HG02870 (cell line): ENCODE data around the gene HLA-DRA.
A peak's percentile ranks its signal among the peaks of the same experiment; 100 is the strongest.
"Not testable (repeated sequence)": the region's sequence is repeated elsewhere in the genome, so short reads cannot be mapped to it uniquely, and the experiment has no call there.

ENCODE experiments used
- ATAC-seq: cut with Tn5 transposase; IDR thresholded peaks from one replicate; pipeline ENCODE4 v1.9.1; 2021; ENCODE audit warnings: mild to moderate bottlenecking, moderate library complexity; ENCODE audit not compliant: unreplicated experiment

The HLA-DRA gene

DNA sequence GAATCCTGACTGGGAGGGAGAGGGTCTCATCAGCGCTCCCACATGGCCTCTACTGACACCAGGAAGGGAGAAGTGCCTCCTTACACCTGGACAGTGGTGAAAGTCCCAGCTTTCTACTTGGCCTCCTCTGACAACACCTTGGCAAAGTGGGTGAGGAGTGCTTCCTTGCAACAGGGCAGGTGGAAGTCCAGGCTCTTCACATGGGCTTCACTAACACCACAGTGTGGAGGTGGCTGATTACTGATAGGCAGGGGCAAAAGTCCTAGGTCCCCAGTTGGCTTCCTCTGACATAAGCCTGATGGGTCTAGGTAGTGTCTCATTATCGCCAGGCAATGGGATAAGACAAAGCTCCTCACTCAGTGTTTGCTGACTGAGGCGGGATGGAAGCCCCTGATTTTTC lies 9.5 kb upstream of the HLA-DRA start:
- ATAC-seq = no peak

DNA sequence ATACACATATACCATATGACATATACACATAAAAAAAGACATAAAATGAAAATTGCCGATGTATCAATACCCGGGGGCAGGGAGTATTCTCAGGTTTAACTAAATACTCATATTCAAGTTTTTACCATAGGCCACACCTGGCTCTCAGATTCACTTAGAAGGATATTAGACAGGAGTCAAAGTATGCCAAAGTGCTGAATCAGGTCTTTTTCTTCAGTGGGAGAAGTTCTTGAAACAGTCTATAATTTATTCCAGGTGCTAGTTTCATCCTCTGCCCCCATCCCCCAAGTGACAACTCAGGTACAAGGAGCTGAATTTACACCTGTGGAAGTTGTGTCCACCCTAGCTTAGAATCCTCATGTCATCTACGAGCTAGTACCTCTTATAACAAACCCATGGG lies 8.5 kb upstream of the HLA-DRA start:
- no peak for ATAC-seq

GRCh38 chr6:32432050-32432450 lies 7.6 kb upstream of the HLA-DRA start:
- ATAC-seq = no peak

DNA sequence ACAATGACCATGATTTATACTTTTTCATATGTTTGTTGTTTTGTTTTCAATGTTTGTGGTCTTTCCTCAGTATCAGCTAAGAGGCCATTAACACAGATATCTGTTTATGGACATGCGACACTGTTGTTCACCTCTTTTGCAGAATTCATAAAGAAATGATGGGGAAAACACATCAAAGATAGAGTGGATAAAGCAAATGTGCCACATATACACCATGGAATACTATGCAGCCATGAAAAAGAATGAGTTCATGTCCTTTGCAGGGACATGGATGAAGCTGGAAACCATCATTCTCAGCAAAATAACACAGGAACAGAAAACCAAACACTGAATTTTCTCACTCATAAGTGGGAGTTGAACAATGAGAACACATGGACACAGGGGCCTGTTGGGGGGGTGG lies 5.7 kb upstream of the HLA-DRA start:
- ATAC-seq = not testable (repeated sequence)

- no peak for ATAC-seq
Measured at GRCh38 chr6:32436186-32436585, 3.5 kb upstream of the HLA-DRA start.

DNA sequence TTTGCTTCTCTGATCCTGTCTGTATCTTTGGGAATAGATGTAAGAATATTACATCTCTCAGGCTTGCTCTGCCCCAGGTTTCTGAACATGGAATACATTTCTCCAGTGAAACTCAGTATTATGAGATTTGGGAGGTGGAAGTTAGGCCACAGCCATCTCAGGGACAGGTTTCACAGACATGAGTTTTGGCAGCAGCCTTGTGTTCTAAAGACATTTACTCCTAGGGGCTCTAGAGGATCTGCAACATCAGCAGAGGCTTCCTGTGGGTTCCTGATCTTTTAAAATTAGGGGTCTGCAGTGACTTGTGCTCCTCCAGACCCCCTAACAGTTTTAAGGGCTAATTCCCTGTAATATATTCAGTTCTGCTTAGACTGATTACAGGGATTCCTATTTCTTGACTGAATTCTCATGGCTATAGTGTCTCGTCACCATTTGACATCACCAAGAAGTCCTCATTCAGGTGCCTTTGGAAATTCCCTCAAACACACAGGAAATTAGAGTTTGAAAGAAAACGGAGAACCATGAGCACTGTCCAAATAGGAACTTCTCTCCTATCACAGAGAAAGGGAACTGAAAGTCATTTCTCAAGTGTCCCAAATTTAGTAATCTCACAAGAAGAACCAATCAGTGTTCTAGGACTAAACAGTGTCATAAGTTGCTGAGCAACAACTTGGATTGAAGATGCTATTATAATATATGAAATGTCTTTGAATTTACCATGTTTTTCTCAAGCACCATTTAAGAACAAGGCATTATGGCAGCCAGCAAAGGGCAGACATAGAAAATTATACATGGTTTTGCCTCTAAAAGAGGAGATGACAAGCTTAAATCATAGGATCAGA lies 2.5 kb upstream of the HLA-DRA start:
- ATAC-seq = peak; percentile 66

DNA sequence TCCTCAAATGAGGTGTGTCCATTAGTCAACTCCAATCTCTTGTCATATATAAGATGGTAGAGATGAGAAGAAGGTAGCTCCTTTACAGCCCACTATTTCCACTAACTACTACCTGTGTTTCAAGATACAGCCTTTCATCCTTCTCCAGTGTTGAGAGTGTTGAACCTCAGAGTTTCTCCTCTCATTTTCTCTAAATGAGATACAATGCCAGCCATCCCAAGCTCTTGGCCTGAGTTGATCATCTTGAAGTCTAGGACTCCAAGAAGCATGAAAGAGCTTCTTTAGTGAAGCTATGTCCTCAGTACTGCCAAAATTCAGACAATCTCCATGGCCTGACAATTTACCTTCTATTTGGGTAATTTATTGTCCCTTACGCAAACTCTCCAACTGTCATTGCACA lies 548 bp upstream of the HLA-DRA start:
- no peak for ATAC-seq

DNA sequence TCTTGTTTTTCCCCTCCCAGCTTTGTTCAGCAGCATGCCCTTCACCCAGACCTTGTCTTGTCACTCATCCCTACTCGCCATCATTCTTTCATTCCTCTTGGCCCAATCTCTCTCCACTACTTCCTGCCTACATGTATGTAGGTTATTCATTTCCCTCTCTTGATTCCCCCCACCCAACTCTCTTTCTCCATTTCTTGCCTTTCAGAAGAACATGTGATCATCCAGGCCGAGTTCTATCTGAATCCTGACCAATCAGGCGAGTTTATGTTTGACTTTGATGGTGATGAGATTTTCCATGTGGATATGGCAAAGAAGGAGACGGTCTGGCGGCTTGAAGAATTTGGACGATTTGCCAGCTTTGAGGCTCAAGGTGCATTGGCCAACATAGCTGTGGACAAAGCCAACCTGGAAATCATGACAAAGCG lies 2.6 kb downstream of the HLA-DRA start:
- ATAC-seq = no peak

GRCh38 chr6:32442977-32443552 lies 3.4 kb downstream of the HLA-DRA start:
- ATAC-seq = no peak

DNA sequence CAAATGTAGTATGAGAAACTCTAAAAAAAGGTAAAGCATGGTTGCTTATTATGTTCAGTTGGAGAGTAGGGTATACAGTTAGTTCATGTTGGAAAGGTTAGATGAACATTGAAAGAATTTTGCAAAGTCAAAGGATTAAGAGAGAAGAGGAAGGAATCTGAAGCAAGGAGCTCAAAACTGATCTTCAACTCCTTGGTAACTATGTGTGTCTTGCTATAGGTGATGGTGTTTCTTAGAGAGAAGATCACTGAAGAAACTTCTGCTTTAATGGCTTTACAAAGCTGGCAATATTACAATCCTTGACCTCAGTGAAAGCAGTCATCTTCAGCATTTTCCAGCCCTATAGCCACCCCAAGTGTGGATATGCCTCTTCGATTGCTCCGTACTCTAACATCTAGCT lies 4.7 kb downstream of the HLA-DRA start:
- ATAC-seq = no peak

DNA sequence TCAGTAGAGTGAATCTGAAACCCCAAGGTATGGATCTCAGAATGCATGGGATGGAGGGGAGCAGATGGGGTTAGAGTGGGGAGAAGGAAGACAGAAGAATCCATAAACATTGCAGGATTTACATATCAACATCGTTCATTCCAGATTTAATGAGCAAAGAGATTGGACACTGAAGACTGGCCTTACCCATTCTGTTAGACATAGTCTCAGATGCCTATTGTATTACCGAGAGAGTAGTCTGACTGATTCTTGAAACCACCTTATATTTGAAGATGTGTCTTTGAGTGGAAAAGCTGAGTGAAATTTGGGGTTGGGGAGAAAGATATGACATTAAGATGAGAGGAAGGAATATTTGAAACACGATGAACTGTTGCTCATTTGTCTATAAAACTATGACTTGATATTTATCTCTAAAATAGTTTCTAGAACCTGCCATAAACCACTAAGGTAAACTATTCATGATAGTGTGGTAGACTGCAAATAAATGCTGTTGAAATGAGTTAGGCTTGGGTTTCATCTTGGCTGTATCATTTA lies 5.7 kb downstream of the HLA-DRA start:
- no peak for ATAC-seq

DNA sequence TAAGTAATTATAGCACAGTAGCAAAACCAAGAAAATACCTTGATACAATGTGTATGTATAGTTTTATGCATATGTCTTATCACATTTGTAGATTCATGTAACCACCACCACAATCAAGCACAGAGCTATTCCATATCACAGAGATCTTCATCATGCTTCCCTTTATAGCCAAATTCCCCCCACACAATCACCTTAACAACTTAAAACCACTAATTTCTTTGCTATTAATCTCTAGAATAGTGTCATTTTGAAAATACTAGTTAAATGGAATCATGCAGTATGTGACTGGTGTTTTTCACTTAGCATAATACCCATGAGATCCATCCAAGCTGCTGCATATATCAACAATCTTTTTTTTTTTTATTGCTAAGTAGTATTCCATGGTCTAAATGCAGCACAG lies 8.2 kb downstream of the HLA-DRA start:
- no peak for ATAC-seq

DNA sequence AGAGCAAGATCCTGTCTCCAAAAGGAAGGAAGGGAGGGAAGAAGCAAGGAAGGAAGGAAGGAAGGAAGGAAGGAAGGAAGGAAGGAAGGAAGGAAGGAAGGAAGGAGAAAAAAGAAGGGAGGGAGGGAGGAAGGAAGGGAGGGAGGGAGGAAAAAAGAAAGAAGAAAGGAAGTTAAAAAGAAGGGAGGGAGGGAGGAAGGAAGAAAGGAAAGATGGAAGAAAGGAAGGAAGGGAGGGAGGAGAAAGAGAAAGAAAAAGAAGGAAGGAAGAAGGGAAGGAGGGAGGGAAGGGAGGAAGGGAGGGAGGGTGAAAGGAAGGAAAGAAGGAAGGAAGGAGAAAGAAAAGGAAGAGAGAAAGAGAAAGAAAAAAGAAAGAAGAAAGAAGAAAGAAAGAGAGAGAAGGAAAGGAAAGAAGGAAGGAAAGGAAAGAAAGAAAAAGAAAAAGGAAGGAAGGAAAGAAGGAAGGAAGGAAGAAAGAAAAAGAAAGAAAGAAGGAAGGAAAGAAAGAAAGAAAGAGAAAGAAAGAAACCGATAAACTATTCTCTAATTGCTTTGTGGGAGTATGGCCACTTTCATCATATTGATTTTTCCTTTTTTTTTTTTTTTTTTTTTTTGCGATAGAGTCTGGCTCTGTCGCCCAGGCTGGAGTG lies 9.5 kb downstream of the HLA-DRA start:
- ATAC-seq = no peak

- ATAC-seq = no peak
Measured at GRCh38 chr6:32457054-32457453, 17.4 kb downstream of the HLA-DRA start.

- no peak for ATAC-seq
Measured at GRCh38 chr6:32459781-32460424, 20.2 kb downstream of the HLA-DRA start.

DNA sequence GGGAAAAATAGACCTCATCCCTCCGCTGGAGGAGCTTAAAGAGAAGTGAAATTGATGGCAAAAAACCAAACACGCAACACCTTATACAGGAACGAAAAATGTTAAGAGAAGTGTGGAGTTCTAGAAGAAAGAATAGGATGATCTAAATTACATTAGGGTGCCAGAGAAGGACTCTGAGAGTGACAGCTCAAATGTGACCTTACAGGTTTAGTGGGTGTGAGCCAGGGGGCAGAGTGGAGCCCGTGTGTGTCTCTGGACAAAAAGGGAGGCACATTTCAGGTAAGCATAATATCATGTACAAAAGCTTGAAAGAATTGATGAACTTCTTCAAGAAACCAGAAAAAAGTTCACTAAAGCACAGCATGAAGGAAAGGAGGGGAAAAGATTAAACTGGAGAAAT lies 20.8 kb downstream of the HLA-DRA start:
- no peak for ATAC-seq

- ATAC-seq = no peak
Measured at GRCh38 chr6:32461493-32461892, 21.8 kb downstream of the HLA-DRA start.

- peak; percentile 83 for ATAC-seq
Measured at GRCh38 chr6:32462609-32463008, 22.9 kb downstream of the HLA-DRA start.

- not testable (repeated sequence) for ATAC-seq
Measured at GRCh38 chr6:32467743-32468503, 28.2 kb downstream of the HLA-DRA start.

GRCh38 chr6:32472781-32473375 lies 33.2 kb downstream of the HLA-DRA start:
- no peak for ATAC-seq
